Lower leg skin (tissue), 4 donors: ENCODE data around the gene KDELR3. TPM values are rescaled to one million over a fixed set of nuclear protein-coding genes. Genes with fewer than 3 reads are reported as not detected.

Experiments
- DNase-seq, 2 donors: peaks; one replicate each; pipeline ENCODE4 v3.0.0-alpha.2; 2019; ENCODE audit warnings: low spot score in 2 of 2
- H3K4me3 ChIP-seq: fragments of 200-600 bp; sonication (generic); 2 replicates; pipeline ENCODE4 v1.5.1; 2017; ENCODE audit warnings: mild to moderate bottlenecking, low read depth; ENCODE audit not compliant: poor library complexity, severe bottlenecking
- POLR2A ChIP-seq, 2 donors: fragments of 450-650 bp; IDR thresholded peaks; one replicate each; pipeline ENCODE4 v1.6.1; 2016 to 2017; ENCODE audit warnings: antibody characterized with exemption in 2 of 2, mild to moderate bottlenecking in 1 of 2, moderate library complexity in 1 of 2
- WGBS, 2 donors: methylation state at CpG; one replicate each; pipeline ENCODE4 v1.1.5; 2018; 5-methylcytosine and 5-hydroxymethylcytosine counted together
- intact Hi-C: fragments of 100-400 bp; cut with DNase I; formaldehyde crosslinking; loops from one replicate; pipeline ENCODE4 v1.15.0; 2023; ENCODE audit warnings: low total_unique reads
- total RNA-seq, 4 donors: library from RNA; depleted of rRNA; stranded (reverse); fragments of >200 nt; gene quantifications; one replicate each; pipeline ENCODE4 v1.1.0, GENCODE V29; 2016
- TF ChIP-seq, protein P1 (sequence below), 3 donors: fragments of 450-650 bp; IDR thresholded peaks; one replicate each; pipeline ENCODE4 v1.5.1; 2016; ENCODE audit warnings: antibody characterized with exemption in 3 of 3, mild to moderate bottlenecking in 3 of 3, moderate library complexity in 2 of 3

Gene KDELR3
- total RNA-seq, 4 donors from 2014 or later: 0.80 to 5.1 (median 1.3) TPM

- DNase-seq: no peak
- intact Hi-C loops: no loop called here
- TF ChIP-seq, protein P1, sequence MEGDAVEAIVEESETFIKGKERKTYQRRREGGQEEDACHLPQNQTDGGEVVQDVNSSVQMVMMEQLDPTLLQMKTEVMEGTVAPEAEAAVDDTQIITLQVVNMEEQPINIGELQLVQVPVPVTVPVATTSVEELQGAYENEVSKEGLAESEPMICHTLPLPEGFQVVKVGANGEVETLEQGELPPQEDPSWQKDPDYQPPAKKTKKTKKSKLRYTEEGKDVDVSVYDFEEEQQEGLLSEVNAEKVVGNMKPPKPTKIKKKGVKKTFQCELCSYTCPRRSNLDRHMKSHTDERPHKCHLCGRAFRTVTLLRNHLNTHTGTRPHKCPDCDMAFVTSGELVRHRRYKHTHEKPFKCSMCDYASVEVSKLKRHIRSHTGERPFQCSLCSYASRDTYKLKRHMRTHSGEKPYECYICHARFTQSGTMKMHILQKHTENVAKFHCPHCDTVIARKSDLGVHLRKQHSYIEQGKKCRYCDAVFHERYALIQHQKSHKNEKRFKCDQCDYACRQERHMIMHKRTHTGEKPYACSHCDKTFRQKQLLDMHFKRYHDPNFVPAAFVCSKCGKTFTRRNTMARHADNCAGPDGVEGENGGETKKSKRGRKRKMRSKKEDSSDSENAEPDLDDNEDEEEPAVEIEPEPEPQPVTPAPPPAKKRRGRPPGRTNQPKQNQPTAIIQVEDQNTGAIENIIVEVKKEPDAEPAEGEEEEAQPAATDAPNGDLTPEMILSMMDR (IDR thresholded peaks at IDR 0.05): no peak
- no peak for TF ChIP-seq POLR2A (IDR thresholded peaks at IDR 0.05)
- WGBS, 2 donors: 50 to 60% methylated on average over 1 of the region's 1 CpG
- H3K4me3 ChIP-seq: no peak overlapping the region
Observed at GRCh38 chr22:38490915-38491314, 23.0 kb downstream of the KDELR3 start.

DNA sequence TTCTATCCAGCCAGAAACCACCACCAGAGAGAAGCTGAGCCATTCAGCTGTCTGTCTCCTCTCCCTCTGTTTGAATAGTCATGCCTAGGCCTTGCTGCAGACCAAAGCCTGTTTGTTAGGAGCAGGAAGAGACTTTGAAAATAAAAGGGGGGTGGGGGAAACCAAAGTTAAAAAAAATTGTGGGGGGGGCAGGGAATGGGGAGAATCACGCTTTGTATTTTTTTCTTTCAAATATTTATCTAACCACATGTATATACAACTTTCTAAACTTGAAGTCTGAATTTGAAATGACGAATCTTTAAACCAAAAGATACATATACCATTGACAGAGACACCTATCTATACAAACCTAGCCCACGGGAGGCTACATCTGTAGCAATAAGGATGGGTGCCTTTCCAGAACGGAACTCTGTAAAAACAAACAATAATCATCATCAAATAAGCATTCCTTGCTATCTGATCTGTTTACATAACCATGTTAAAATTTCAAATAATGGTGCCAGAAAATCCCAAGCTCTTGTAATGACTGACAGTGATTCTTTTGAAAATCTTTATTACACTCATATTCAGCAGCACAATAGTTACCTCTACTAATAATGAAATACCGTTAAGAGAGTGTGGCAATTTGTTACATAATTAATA lies 23.9 kb downstream of the KDELR3 start:
- no peak overlapping the region for H3K4me3 ChIP-seq
- WGBS, 2 donors: 75 to 76% methylated on average over 5 of the region's 5 CpGs
- intact Hi-C loops: no loop called here
- TF ChIP-seq POLR2A (IDR thresholded peaks at IDR 0.05): no peak
- TF ChIP-seq, protein P1 (IDR thresholded peaks at IDR 0.05): no peak
- no peak for DNase-seq

GRCh38 chr22:38494498-38494897 lies 26.6 kb downstream of the KDELR3 start:
- TF ChIP-seq, protein P1 (IDR thresholded peaks at IDR 0.05): no peak
- TF ChIP-seq POLR2A (IDR thresholded peaks at IDR 0.05): no peak
- intact Hi-C loops: no loop called here
- WGBS, 2 donors: 63 to 64% methylated on average over 2 of the region's 2 CpGs
- no peak for DNase-seq
- H3K4me3 ChIP-seq: no peak overlapping the region

- DNase-seq: no peak
- TF ChIP-seq, protein P1 (IDR thresholded peaks at IDR 0.05): no peak
- no peak for TF ChIP-seq POLR2A (IDR thresholded peaks at IDR 0.05)
- 91 to 94% methylated on average over 12 of the region's 12 CpGs for WGBS, 2 donors
- H3K4me3 ChIP-seq: no peak overlapping the region
- intact Hi-C loops: no loop called here
Observed at GRCh38 chr22:38494939-38495338, 27.0 kb downstream of the KDELR3 start.

DNA sequence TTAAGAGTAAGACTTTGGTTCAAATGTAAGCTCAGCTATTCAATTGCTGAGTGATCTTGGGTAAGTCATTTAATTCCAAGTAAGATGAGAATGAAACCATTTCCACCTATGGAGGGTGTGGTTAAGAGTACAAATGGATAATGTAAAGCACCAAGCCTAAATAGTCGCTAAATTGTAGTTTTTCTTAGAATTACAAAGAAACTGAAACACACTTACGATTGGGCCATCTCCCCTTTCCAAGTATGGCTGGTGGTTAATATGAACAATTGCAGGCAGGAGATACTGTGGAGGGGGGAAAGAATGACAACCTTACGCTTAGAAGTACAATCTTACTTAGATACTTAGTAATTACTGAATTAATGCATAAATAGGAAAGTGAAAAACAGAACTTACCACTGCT lies 30.0 kb downstream of the KDELR3 start:
- TF ChIP-seq POLR2A (IDR thresholded peaks at IDR 0.05): no peak
- TF ChIP-seq, protein P1 (IDR thresholded peaks at IDR 0.05): no peak
- DNase-seq: no peak
- 84 to 88% methylated on average over 3 of the region's 3 CpGs for WGBS, 2 donors
- H3K4me3 ChIP-seq: no peak overlapping the region
- intact Hi-C loops: no loop called here
